Breast epithelium (tissue), 3 donors: ENCODE results near the gene PGPEP1.

ENCODE experiments used
- CTCF ChIP-seq, 3 donors: fragments of 450-650 bp; IDR thresholded peaks; one replicate each; pipeline ENCODE4 v1.5.1; 2016 to 2017; ENCODE audit warnings: antibody characterized with exemption in 3 of 3, mild to moderate bottlenecking in 3 of 3, moderate library complexity in 3 of 3
- POLR2A ChIP-seq: fragments of 450-650 bp; IDR thresholded peaks from one replicate; pipeline ENCODE4 v1.6.1; 2016; ENCODE audit warnings: antibody characterized with exemption, mild to moderate bottlenecking, moderate library complexity
- POLR2AphosphoS5 ChIP-seq, 3 donors: sonication (generic); formaldehyde crosslinking; IDR thresholded peaks; one replicate each; pipeline ENCODE4 v1.6.1; 2017; ENCODE audit warnings: antibody characterized with exemption in 3 of 3

- no peak for TF ChIP-seq CTCF (IDR thresholded peaks at IDR 0.05)
- TF ChIP-seq POLR2A: no peak
- TF ChIP-seq POLR2AphosphoS5 (IDR thresholded peaks at IDR 0.05): no peak
Observed at GRCh38 chr19:18401580-18402112, 61.2 kb downstream of the PGPEP1 start.
